Vagina (tissue), 2 donors: ENCODE data around the gene CUEDC2. TPM values are rescaled to one million over a fixed set of nuclear protein-coding genes. Genes with fewer than 3 reads are reported as not detected.

Source experiments
- DNase-seq, 2 donors: peaks; one replicate each; pipeline ENCODE4 v3.0.0-alpha.2; 2017; ENCODE audit errors: extremely low spot score in 2 of 2
- H3K27ac ChIP-seq: fragments of 200-600 bp; sonication (generic); one replicate; pipeline ENCODE4 v1.5.1; 2019
- H3K27me3 ChIP-seq: fragments of 200-600 bp; sonication (generic); one replicate; pipeline ENCODE4 v1.5.1; 2019
- H3K36me3 ChIP-seq, 2 donors: fragments of 200-600 bp; sonication (generic); one replicate each; pipeline ENCODE4 v1.5.1; 2017 to 2019
- H3K4me1 ChIP-seq: fragments of 200-600 bp; sonication (generic); one replicate; pipeline ENCODE4 v1.5.1; 2019
- H3K4me3 ChIP-seq, 2 donors: fragments of 200-600 bp; sonication (generic); 1 replicate in 1 of 2; 2 replicates in 1 of 2; pipeline ENCODE4 v1.5.1; 2016 to 2019
- H3K9me3 ChIP-seq: fragments of 200-600 bp; sonication (generic); one replicate; pipeline ENCODE4 v1.5.1; 2019
- POLR2A ChIP-seq, 2 donors: fragments of 450-650 bp; IDR thresholded peaks; one replicate each; pipeline ENCODE4 v1.6.1; 2017; ENCODE audit warnings: antibody characterized with exemption in 2 of 2, mild to moderate bottlenecking in 2 of 2, moderate library complexity in 2 of 2
- POLR2AphosphoS5 ChIP-seq, 2 donors: sonication (generic); formaldehyde crosslinking; IDR thresholded peaks; one replicate each; pipeline ENCODE4 v1.9.0; 2017; ENCODE audit warnings: antibody characterized with exemption in 2 of 2, mild to moderate bottlenecking in 2 of 2, low read depth in 1 of 2; ENCODE audit not compliant: insufficient read depth in 1 of 2
- intact Hi-C: fragments of 100-400 bp; cut with DNase I; formaldehyde crosslinking; loops from one replicate; pipeline ENCODE4 v1.15.1; 2023
- total RNA-seq: library from RNA; depleted of rRNA; stranded (reverse); fragments of >200 nt; gene quantifications from one replicate; pipeline ENCODE4 v1.2.3, GENCODE V29; 2016
- TF ChIP-seq, protein P1 (sequence below), 3 experiments: fragments of 450-650 bp in 2 of 3; fragments of 200-600 bp in 1 of 3; sonication (generic) in 1 of 3; IDR thresholded peaks; one replicate each; pipeline ENCODE4 v1.5.1; 2017 to 2019; ENCODE audit warnings: antibody characterized with exemption in 3 of 3, mild to moderate bottlenecking in 2 of 3, moderate library complexity in 2 of 3

Gene CUEDC2
- total RNA-seq, 1 donor from 2014 or later, result 52.1 TPM

GRCh38 chr10:102408728-102409603 lies 23.4 kb downstream of the CUEDC2 start:
- Histone ChIP-seq H3K4me3 (peak overlapping the region; percentile 40 to 49), H3K36me3 (no peaks in the 10 kb centered on the region), H3K27me3 (peaks cover 6% of the 10 kb centered on the region), H3K4me1 (peaks cover 27% of the 10 kb centered on the region), H3K9me3 (no peaks in the 10 kb centered on the region), H3K27ac (peak overlapping the region; percentile 73)
- peak in 1 of 2 donors; percentile 61 for TF ChIP-seq POLR2AphosphoS5 (IDR thresholded peaks at IDR 0.05; ENCODE audit: insufficient read depth in 1 of 2, low read depth in 1 of 2)
- TF ChIP-seq, protein P1, sequence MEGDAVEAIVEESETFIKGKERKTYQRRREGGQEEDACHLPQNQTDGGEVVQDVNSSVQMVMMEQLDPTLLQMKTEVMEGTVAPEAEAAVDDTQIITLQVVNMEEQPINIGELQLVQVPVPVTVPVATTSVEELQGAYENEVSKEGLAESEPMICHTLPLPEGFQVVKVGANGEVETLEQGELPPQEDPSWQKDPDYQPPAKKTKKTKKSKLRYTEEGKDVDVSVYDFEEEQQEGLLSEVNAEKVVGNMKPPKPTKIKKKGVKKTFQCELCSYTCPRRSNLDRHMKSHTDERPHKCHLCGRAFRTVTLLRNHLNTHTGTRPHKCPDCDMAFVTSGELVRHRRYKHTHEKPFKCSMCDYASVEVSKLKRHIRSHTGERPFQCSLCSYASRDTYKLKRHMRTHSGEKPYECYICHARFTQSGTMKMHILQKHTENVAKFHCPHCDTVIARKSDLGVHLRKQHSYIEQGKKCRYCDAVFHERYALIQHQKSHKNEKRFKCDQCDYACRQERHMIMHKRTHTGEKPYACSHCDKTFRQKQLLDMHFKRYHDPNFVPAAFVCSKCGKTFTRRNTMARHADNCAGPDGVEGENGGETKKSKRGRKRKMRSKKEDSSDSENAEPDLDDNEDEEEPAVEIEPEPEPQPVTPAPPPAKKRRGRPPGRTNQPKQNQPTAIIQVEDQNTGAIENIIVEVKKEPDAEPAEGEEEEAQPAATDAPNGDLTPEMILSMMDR (IDR thresholded peaks at IDR 0.05), result no peak
- TF ChIP-seq POLR2A (IDR thresholded peaks at IDR 0.05), result no peak
- intact Hi-C loops, result no loop called here
- DNase-seq, result no peak

- DNase-seq, result no peak
- peaks cover 6% of the 10 kb centered on the region for H3K27me3 ChIP-seq
- no peaks in the 10 kb centered on the region for H3K36me3 ChIP-seq
- no peaks in the 10 kb centered on the region for H3K9me3 ChIP-seq
- TF ChIP-seq, protein P1 (IDR thresholded peaks at IDR 0.05), result no peak
- TF ChIP-seq POLR2AphosphoS5 (IDR thresholded peaks at IDR 0.05; ENCODE audit: insufficient read depth in 1 of 2, low read depth in 1 of 2) (no peak), POLR2A (IDR thresholded peaks at IDR 0.05) (no peak)
- peak overlapping the region; percentile 60 for H3K27ac ChIP-seq
- peak overlapping the region; percentile 40 to 49 for H3K4me3 ChIP-seq
- H3K4me1 ChIP-seq, result peaks cover 27% of the 10 kb centered on the region
- intact Hi-C loops, result no loop called here
Measured at GRCh38 chr10:102408131-102408727, 24.1 kb downstream of the CUEDC2 start.

GRCh38 chr10:102407425-102408130 lies 24.8 kb downstream of the CUEDC2 start:
- Histone ChIP-seq H3K36me3 (no peaks in the 10 kb centered on the region), H3K9me3 (no peaks in the 10 kb centered on the region), H3K27me3 (peaks cover 6% of the 10 kb centered on the region), H3K4me3 (peak overlapping the region in 1 of 2 donors; percentile 40), H3K4me1 (peaks cover 27% of the 10 kb centered on the region), H3K27ac (no peak overlapping the region)
- intact Hi-C loops, result no loop called here
- no peak for DNase-seq
- TF ChIP-seq POLR2A (IDR thresholded peaks at IDR 0.05) (no peak), POLR2AphosphoS5 (IDR thresholded peaks at IDR 0.05; ENCODE audit: insufficient read depth in 1 of 2, low read depth in 1 of 2) (no peak)
- TF ChIP-seq, protein P1 (IDR thresholded peaks at IDR 0.05), result no peak

DNA sequence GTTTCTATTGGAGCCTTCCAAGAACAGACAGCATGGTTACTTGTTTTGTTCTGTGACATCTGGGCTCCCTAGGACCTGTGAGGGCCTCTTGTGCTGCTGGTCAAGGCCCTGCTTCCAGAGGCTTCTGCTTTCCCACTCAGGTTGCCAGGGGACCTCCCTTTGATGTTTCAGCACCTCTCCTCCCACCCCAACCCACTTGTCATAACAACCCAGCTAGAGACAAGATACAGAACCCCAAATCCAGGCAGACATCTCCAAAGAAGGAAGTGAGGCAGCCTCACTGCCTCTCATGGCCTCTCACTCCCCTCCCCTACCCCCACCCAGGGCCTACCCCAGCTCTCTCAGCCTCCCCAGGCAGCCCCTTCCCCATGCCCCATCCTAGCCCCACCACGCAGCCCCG lies 25.6 kb downstream of the CUEDC2 start:
- intact Hi-C loops, result no loop called here
- peaks cover 27% of the 10 kb centered on the region for H3K4me1 ChIP-seq
- no peak overlapping the region for H3K27ac ChIP-seq

More for the DNA sequence above, 25.6 kb downstream of the CUEDC2 start:
- H3K36me3 ChIP-seq, result no peaks in the 10 kb centered on the region
- no peak overlapping the region for H3K4me3 ChIP-seq
- no peaks in the 10 kb centered on the region for H3K9me3 ChIP-seq
- DNase-seq, result no peak
- peaks cover 6% of the 10 kb centered on the region for H3K27me3 ChIP-seq
- TF ChIP-seq, protein P1 (IDR thresholded peaks at IDR 0.05), result no peak
- peak in 1 of 2 donors; percentile 16 for TF ChIP-seq POLR2AphosphoS5 (IDR thresholded peaks at IDR 0.05; ENCODE audit: insufficient read depth in 1 of 2, low read depth in 1 of 2)
